H9 (cell line): ENCODE measurements around the gene CFAP91. TPM values are rescaled to one million over a fixed set of nuclear protein-coding genes. Genes with fewer than 3 reads are reported as not detected.

Experiments used
- DNase-seq: peaks from one replicate; pipeline ENCODE4 v3.0.0-alpha.2; 2017
- H2AFZ ChIP-seq: one replicate; pipeline ENCODE4 v1.6.1; 2013; ENCODE audit warnings: mild to moderate bottlenecking, low read length, control low read depth, moderate library complexity
- H2AK5ac ChIP-seq: 2 replicates; pipeline ENCODE4 v1.6.1; 2013; ENCODE audit warnings: low read length, control low read depth, mixed read lengths; ENCODE audit not compliant: insufficient read length
- H2BK120ac ChIP-seq: one replicate; pipeline ENCODE4 v1.6.1; 2013; ENCODE audit warnings: low read depth, mild to moderate bottlenecking, low read length, control low read depth, inconsistent platforms; ENCODE audit not compliant: poor library complexity, severe bottlenecking
- H2BK12ac ChIP-seq: 2 replicates; pipeline ENCODE4 v1.6.1; 2013; ENCODE audit warnings: low read length, control low read depth, mixed read lengths, low read depth; ENCODE audit not compliant: insufficient read length
- H2BK15ac ChIP-seq: 2 replicates; pipeline ENCODE4 v1.6.1; 2013; ENCODE audit warnings: low read depth, low read length, control low read depth
- H2BK20ac ChIP-seq: one replicate; pipeline ENCODE4 v1.6.1; 2013; ENCODE audit warnings: low read depth, mild to moderate bottlenecking, low read length, control low read depth, inconsistent platforms; ENCODE audit not compliant: poor library complexity, severe bottlenecking
- H2BK5ac ChIP-seq: 2 replicates; pipeline ENCODE4 v1.6.1; 2013; ENCODE audit warnings: low read length, control low read depth, mixed read lengths; ENCODE audit not compliant: insufficient read length
- H3K14ac ChIP-seq: 2 replicates; pipeline ENCODE4 v1.6.1; 2013; ENCODE audit warnings: low read length, control low read depth; ENCODE audit not compliant: insufficient read depth
- H3K18ac ChIP-seq: 2 replicates; pipeline ENCODE4 v1.6.1; 2013; ENCODE audit warnings: low read depth, mild to moderate bottlenecking, mixed read lengths, low read length, control low read depth; ENCODE audit not compliant: insufficient read length
- H3K23ac ChIP-seq: 2 replicates; pipeline ENCODE4 v1.6.1; 2013; ENCODE audit warnings: low read length, control low read depth, mixed read lengths, low read depth; ENCODE audit not compliant: insufficient read length
- H3K23me2 ChIP-seq: 2 replicates; pipeline ENCODE4 v1.6.1; 2013; ENCODE audit warnings: low read depth, mild to moderate bottlenecking, mixed read lengths, low read length, control low read depth; ENCODE audit not compliant: insufficient read length, poor library complexity, severe bottlenecking
- H3K27ac ChIP-seq: 2 replicates; pipeline ENCODE4 v1.5.1; 2013; ENCODE audit warnings: low read length, control low read depth, mixed read lengths, low read depth; ENCODE audit not compliant: insufficient read length
- H3K27me3 ChIP-seq: 2 replicates; pipeline ENCODE4 v1.6.1; 2013; ENCODE audit warnings: low read length, control low read depth, inconsistent platforms; ENCODE audit not compliant: insufficient read depth
- H3K4ac ChIP-seq: 2 replicates; pipeline ENCODE4 v1.6.1; 2013; ENCODE audit warnings: low read depth, mild to moderate bottlenecking, control low read depth, inconsistent platforms, low read length, moderate library complexity
- H3K4me1 ChIP-seq: 2 replicates; pipeline ENCODE4 v1.6.1; 2013; ENCODE audit warnings: low read length, control low read depth, inconsistent platforms; ENCODE audit not compliant: insufficient read depth
- H3K4me2 ChIP-seq: 2 replicates; pipeline ENCODE4 v1.6.1; 2013; ENCODE audit warnings: low read length, control low read depth, mixed read lengths; ENCODE audit not compliant: insufficient read length, insufficient read depth
- H3K56ac ChIP-seq: 2 replicates; pipeline ENCODE4 v1.6.1; 2013; ENCODE audit warnings: low read depth, mild to moderate bottlenecking, mixed read lengths, low read length, control low read depth; ENCODE audit not compliant: insufficient read length
- H3K79me1 ChIP-seq: 2 replicates; pipeline ENCODE4 v1.6.1; 2013; ENCODE audit warnings: low read depth, mild to moderate bottlenecking, moderate library complexity, low read length, control low read depth, inconsistent platforms; ENCODE audit not compliant: insufficient read depth, poor library complexity, severe bottlenecking
- H3K79me2 ChIP-seq: 2 replicates; pipeline ENCODE4 v1.6.1; 2013; ENCODE audit warnings: low read length, control low read depth, inconsistent platforms; ENCODE audit not compliant: insufficient read depth
- H3K9ac ChIP-seq: 2 replicates; pipeline ENCODE4 v1.6.1; 2013; ENCODE audit warnings: low read length, control low read depth, mixed read lengths; ENCODE audit not compliant: insufficient read length; ENCODE audit errors: extremely low read depth
- H3K9me3 ChIP-seq: one replicate; pipeline ENCODE4 v1.6.1; 2013; ENCODE audit warnings: low read depth, low read length, inconsistent platforms; ENCODE audit not compliant: control insufficient read depth
- H3T11ph ChIP-seq: one replicate; pipeline ENCODE4 v1.6.1; 2013; ENCODE audit warnings: mild to moderate bottlenecking, low read length, control low read depth, inconsistent platforms
- H4K20me1 ChIP-seq: one replicate; pipeline ENCODE4 v1.6.1; 2013; ENCODE audit not compliant: control insufficient read depth, insufficient read length, insufficient read depth
- H4K5ac ChIP-seq: 2 replicates; pipeline ENCODE4 v1.6.1; 2013; ENCODE audit warnings: low read depth, mild to moderate bottlenecking, mixed read lengths, low read length, control low read depth; ENCODE audit not compliant: insufficient read length
- H4K8ac ChIP-seq: replicated peaks from 2 replicates; pipeline ENCODE4 v1.6.1; 2013; ENCODE audit warnings: low read length, control low read depth, mixed read lengths, low read depth; ENCODE audit not compliant: insufficient read length
- H4K91ac ChIP-seq: 2 replicates; pipeline ENCODE4 v1.6.1; 2013; ENCODE audit warnings: low read depth, mild to moderate bottlenecking, moderate library complexity, mixed read lengths, low read length, control low read depth; ENCODE audit not compliant: insufficient read length
- H3K27ac Mint-ChIP-seq, 3 experiments: 2 replicates in 2 of 3; 3 replicates in 1 of 3; pipeline ENCODE4 v1.8.0; 2020 to 2021; ENCODE audit warnings: mixed read lengths in 3 of 3, mild to moderate bottlenecking in 1 of 3, moderate library complexity in 1 of 3
- H3K27me3 Mint-ChIP-seq: 2 replicates; pipeline ENCODE4 v1.8.0; 2021; ENCODE audit warnings: low read depth, mild to moderate bottlenecking, moderate library complexity, mixed read lengths
- H3K36me3 Mint-ChIP-seq, 3 experiments: 2 replicates in 2 of 3; 3 replicates in 1 of 3; pipeline ENCODE4 v1.8.0; 2020 to 2021; ENCODE audit warnings: low read depth in 3 of 3, mixed read lengths in 3 of 3; ENCODE audit not compliant: insufficient read depth in 1 of 3
- H3K4me1 Mint-ChIP-seq, 2 experiments: 2 replicates each; pipeline ENCODE4 v1.8.0; 2020; ENCODE audit warnings: mixed read lengths in 2 of 2
- H3K4me3 Mint-ChIP-seq, 2 experiments: 2 replicates in 1 of 2; 3 replicates in 1 of 2; pipeline ENCODE4 v1.8.0; 2020 to 2021; ENCODE audit warnings: mild to moderate bottlenecking in 2 of 2, mixed read lengths in 2 of 2, moderate library complexity in 1 of 2
- H3K9me3 Mint-ChIP-seq, 2 experiments: 2 replicates in 1 of 2; 3 replicates in 1 of 2; pipeline ENCODE4 v1.8.0; 2020; ENCODE audit warnings: mild to moderate bottlenecking in 2 of 2, mixed read lengths in 2 of 2, moderate library complexity in 1 of 2
- WGBS: extraction: QIAGEN DNeasy Blood & Tissue Kit; methylation state at CpG from one replicate; pipeline ENCODE4 v1.1.7; 2013; ENCODE audit warnings: missing lambda C conversion rate, low lambda C conversion rate, mixed read lengths; ENCODE audit not compliant: insufficient read length; ENCODE audit errors: extremely low coverage; 5-methylcytosine and 5-hydroxymethylcytosine counted together
- total RNA-seq: library from RNA; stranded (reverse); gene quantifications from 2 replicates; pipeline ENCODE4 v1.2.1, GENCODE V29; 2021
- TF ChIP-seq, protein P1 (sequence below): fragments of 200-600 bp; sonication (generic); conservative IDR thresholded peaks from 3 replicates; pipeline ENCODE4 v1.8.0; 2021; ENCODE audit warnings: antibody characterized with exemption, mild to moderate bottlenecking

CFAP91 gene
- total RNA-seq, 1 experiment from 2014 or later, result 2.3 TPM

DNA sequence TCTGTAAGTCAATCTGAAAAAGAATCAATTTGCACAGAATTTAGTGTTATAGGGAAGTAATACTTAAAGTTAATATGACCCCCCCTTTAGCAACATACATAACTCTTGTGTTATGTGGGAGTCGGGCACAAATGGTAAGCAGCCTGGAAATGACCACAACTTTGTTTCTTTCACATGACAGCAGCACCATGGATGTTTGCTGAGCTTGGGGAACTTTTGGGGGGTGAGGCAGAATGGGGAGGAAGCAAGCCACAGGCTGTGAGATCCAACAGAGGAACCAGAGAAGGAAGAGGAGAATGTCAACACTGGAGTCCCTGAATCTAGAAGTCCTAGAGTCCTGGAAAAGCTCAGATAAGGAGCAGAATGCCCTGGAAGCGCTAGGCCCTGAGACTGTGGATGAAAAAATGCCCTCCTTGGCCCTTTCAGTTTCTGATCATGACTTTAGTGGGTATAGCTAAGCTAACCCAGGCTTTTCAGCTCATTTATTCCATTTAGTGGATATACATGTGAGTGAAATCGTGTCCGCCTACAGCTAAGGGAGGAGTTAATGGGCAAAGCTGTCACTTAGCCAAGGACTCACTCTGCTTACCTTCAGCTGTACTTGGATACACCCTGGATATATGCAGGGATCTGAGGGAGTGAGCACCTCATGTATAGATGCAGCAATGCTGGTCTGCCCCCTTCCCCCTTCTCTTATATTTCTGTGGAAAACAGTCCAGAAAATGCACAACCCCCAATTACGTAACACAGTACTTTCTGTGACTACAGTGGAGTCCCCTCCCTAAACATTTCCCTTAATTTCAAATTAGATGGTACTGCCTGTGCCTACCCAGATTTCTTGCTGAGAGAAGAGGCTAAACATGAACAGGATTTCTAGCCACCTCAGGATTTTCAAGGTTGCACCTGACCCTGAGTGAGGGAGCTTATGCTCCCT, 39.1 kb downstream of the CFAP91 start:
- Histone ChIP-seq H2BK120ac (no peak overlapping the region), H2BK5ac (no peak overlapping the region), H4K91ac (no peak overlapping the region), H3K4me1 (no peaks in the 10 kb centered on the region), H3K14ac (no peak overlapping the region), H3K9ac (no peak overlapping the region), H4K5ac (no peak overlapping the region), H3K23me2 (no peaks in the 10 kb centered on the region), H2BK20ac (no peak overlapping the region), H4K20me1 (no peaks in the 10 kb centered on the region), H3K4me2 (no peak overlapping the region), H3K4ac (no peak overlapping the region), H3K27me3 (no peaks in the 10 kb centered on the region), H3K23ac (no peak overlapping the region), H3K79me2 (no peaks in the 10 kb centered on the region), H2BK12ac (no peak overlapping the region), H2AK5ac (no peak overlapping the region), H3T11ph (no peak overlapping the region), H3K9me3 (no peaks in the 10 kb centered on the region), H3K56ac (no peak overlapping the region), H2AFZ (no peak overlapping the region), H3K27ac (no peak overlapping the region), H3K18ac (no peak overlapping the region), H2BK15ac (no peak overlapping the region), H4K8ac (no peak overlapping the region), H3K79me1 (no peaks in the 10 kb centered on the region)
- no CpG with 5 or more reads among the region's 5 CpGs for WGBS
- 0 out of 4 replicates have a peak, but pooled peaks cover 0 to 2% of the 10 kb centered on the region in 2 experiments for H3K4me1 Mint-ChIP-seq
- no peaks in the 10 kb centered on the region for H3K36me3 Mint-ChIP-seq
- no peak for DNase-seq
- TF ChIP-seq, protein P1, sequence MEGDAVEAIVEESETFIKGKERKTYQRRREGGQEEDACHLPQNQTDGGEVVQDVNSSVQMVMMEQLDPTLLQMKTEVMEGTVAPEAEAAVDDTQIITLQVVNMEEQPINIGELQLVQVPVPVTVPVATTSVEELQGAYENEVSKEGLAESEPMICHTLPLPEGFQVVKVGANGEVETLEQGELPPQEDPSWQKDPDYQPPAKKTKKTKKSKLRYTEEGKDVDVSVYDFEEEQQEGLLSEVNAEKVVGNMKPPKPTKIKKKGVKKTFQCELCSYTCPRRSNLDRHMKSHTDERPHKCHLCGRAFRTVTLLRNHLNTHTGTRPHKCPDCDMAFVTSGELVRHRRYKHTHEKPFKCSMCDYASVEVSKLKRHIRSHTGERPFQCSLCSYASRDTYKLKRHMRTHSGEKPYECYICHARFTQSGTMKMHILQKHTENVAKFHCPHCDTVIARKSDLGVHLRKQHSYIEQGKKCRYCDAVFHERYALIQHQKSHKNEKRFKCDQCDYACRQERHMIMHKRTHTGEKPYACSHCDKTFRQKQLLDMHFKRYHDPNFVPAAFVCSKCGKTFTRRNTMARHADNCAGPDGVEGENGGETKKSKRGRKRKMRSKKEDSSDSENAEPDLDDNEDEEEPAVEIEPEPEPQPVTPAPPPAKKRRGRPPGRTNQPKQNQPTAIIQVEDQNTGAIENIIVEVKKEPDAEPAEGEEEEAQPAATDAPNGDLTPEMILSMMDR, result no peak
- no peak overlapping the region for H3K27ac Mint-ChIP-seq
- H3K27me3 Mint-ChIP-seq, result no peaks in the 10 kb centered on the region; the same call in 1 of the 2 replicates
- H3K9me3 Mint-ChIP-seq, result no peaks in the 10 kb centered on the region
- no peak overlapping the region for H3K4me3 Mint-ChIP-seq
